ENCODE results near the gene ZER1. TPM values are rescaled to one million over a fixed set of nuclear protein-coding genes. Genes with fewer than 3 reads are reported as not detected.

Gene ZER1
- total RNA-seq, 1 donor: 24.3 TPM

DNA sequence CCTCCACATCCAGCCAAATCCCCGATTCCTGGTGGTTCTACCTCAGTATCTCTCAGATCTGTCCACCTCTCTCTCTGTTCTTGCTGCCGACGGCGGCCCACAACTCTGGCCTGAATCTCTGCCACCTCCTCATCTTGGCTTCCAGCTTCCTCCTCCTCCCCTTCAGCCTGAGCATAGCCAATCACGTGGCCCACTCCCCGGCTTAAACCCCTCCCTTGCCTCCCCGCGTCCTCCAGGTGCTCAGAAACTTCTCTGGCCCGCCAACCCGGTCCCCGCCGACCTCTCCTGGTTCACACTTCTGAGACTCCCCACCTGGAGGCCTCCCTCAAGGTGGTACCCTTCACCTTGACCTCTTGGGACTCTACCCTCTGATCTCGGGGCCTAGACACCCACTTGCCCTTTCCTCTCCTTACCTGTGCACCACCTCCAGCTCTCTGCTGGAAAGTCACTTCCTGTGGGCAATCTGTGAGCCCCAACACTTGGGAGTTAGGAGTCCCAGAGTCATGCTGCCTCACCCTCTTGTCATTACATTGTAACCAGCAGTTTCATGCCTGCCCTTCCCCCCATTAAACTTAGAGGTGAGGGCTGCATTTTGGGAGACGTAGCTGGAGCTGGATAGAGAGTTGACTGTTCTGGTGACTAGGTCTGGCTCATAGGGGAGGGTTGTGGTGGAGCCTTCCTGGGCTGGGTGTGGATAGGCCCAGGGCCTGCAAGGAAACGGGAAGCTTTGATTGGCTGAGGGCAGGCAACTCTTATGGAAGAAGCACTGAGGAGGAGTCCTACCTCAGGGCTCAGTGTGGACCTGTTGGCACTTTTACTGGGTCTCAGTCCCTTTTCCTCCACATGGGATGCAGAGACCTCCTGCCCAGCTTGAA, 87.2 kb downstream of the ZER1 start:
- peak; percentile 78 for DNase-seq (ENCODE audit: low read depth)
- TF ChIP-seq, protein P1, sequence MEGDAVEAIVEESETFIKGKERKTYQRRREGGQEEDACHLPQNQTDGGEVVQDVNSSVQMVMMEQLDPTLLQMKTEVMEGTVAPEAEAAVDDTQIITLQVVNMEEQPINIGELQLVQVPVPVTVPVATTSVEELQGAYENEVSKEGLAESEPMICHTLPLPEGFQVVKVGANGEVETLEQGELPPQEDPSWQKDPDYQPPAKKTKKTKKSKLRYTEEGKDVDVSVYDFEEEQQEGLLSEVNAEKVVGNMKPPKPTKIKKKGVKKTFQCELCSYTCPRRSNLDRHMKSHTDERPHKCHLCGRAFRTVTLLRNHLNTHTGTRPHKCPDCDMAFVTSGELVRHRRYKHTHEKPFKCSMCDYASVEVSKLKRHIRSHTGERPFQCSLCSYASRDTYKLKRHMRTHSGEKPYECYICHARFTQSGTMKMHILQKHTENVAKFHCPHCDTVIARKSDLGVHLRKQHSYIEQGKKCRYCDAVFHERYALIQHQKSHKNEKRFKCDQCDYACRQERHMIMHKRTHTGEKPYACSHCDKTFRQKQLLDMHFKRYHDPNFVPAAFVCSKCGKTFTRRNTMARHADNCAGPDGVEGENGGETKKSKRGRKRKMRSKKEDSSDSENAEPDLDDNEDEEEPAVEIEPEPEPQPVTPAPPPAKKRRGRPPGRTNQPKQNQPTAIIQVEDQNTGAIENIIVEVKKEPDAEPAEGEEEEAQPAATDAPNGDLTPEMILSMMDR (IDR thresholded peaks at IDR 0.05; ENCODE audit: insufficient read depth, low read length): no peak
- H3K4me3 ChIP-seq (ENCODE audit: low read depth, low read length): peak overlapping the region; percentile 86

DNA sequence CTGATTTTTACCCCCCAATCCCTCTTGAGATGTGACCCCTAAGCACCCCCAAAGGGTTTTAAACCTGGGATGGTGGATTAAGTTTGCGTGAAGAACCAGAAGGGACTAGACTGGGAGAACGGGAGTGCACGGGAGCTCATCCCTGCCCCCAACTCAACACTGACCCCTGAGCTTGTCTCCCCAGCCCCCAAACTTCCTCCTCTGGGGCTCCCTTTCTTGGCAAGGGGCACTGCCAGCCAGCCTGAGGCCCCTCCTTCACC, 87.7 kb downstream of the ZER1 start:
- TF ChIP-seq, protein P1 (IDR thresholded peaks at IDR 0.05; ENCODE audit: insufficient read depth, low read length): no peak

DNA sequence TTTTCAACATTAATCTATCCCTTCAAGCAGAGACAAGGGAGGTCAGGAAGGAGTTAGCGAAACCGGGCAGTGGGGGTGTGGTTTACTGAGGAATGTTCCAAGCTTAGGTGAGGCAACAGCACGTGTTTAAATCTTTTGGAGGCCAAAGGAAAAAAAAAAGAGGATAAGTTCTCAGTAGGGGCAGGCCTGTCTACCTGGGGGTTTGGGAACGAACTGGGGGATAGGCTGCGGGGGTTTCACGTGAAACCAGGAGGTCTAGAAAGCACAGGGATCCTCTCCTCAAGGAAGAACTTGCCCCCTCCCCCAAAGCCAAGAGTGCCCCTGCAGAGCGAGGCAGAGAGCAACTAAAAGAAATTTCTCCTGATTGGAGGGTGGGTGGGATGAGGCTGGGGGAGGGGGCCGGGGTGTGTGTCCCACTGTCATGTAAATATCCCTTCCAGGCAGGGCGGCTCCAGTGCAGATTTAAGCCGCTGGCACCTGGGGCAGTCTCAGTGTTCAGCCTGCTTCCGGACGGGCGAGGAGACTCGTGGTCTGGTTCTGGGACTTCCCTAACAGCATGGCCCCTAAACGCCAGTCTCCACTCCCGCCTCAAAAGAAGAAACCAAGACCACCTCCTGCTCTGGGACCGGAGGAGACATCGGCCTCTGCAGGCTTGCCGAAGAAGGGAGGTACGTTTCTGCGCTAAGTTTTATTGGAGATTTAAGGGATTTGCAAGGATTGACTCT, 88.2 kb downstream of the ZER1 start:
- peak; percentile 56 for DNase-seq (ENCODE audit: low read depth)
- H3K4me3 ChIP-seq (ENCODE audit: low read depth, low read length): peak overlapping the region; percentile 86
- TF ChIP-seq, protein P1 (IDR thresholded peaks at IDR 0.05; ENCODE audit: insufficient read depth, low read length): no peak

More for the DNA sequence above, 87.7 kb downstream of the ZER1 start:
- no peak for DNase-seq (ENCODE audit: low read depth)
- peak overlapping the region; percentile 86 for H3K4me3 ChIP-seq (ENCODE audit: low read depth, low read length)

Small RNA genes lying within 50 kb of the gene (small RNA-seq; reads per million reads assigned to genes)
- gene RF00017: not detected
- not detected for gene RN7SL560P

Other genes starting within 250 kb of the ZER1 start
- gene SPTAN1, start 219.3 kb downstream of the ZER1 start, total RNA-seq (ENCODE audit: low replicate concordance): 287 and 673 TPM in 2 replicates
- 42.8 and 65.7 TPM in 2 replicates for gene DYNC2I2, start 115.1 kb downstream of the ZER1 start, total RNA-seq (ENCODE audit: low replicate concordance)
- 313 and 1,883 TPM in 2 replicates for gene SET, start 82.7 kb downstream of the ZER1 start, total RNA-seq (ENCODE audit: low replicate concordance)
- gene PKN3, start 69.4 kb downstream of the ZER1 start, total RNA-seq (ENCODE audit: low replicate concordance): 1.2 and 3.6 TPM in 2 replicates
- 18.9 and 31.2 TPM in 2 replicates for gene ZDHHC12, start 47.8 kb downstream of the ZER1 start, total RNA-seq (ENCODE audit: low replicate concordance)
- gene TBC1D13, start 15.3 kb upstream of the ZER1 start, total RNA-seq (ENCODE audit: low replicate concordance): 21.0 and 24.2 TPM in 2 replicates
- 11.1 and 14.3 TPM in 2 replicates for gene ENDOG, start 46.6 kb upstream of the ZER1 start, total RNA-seq (ENCODE audit: low replicate concordance)
- 14.9 and 15.0 TPM in 2 replicates for gene SPOUT1, start 57.9 kb upstream of the ZER1 start, total RNA-seq (ENCODE audit: low replicate concordance)
- gene KYAT1, start 110.0 kb upstream of the ZER1 start, total RNA-seq (ENCODE audit: low replicate concordance): 5.3 and 6.8 TPM in 2 replicates
- 19.6 and 50.6 TPM in 2 replicates for gene LRRC8A, start 110.2 kb upstream of the ZER1 start, total RNA-seq (ENCODE audit: low replicate concordance)
- gene PHYHD1, start 149.1 kb upstream of the ZER1 start, total RNA-seq (ENCODE audit: low replicate concordance): 8.5 and 13.1 TPM in 2 replicates
- 17.6 and 27.4 TPM in 2 replicates for gene DOLK, start 175.7 kb upstream of the ZER1 start, total RNA-seq (ENCODE audit: low replicate concordance)
- 37.0 and 69.1 TPM in 2 replicates for gene NUP188, start 175.8 kb upstream of the ZER1 start, total RNA-seq (ENCODE audit: low replicate concordance)